ENCODE data around the gene ENG. TPM values are rescaled to one million over a fixed set of nuclear protein-coding genes. Genes with fewer than 3 reads are reported as not detected.
A peak's percentile ranks its signal among the peaks of the same experiment; 100 is the strongest.

ENG gene
- total and polyA plus RNA-seq, 5 donors = 275 to 462 (median 362) TPM

DNA sequence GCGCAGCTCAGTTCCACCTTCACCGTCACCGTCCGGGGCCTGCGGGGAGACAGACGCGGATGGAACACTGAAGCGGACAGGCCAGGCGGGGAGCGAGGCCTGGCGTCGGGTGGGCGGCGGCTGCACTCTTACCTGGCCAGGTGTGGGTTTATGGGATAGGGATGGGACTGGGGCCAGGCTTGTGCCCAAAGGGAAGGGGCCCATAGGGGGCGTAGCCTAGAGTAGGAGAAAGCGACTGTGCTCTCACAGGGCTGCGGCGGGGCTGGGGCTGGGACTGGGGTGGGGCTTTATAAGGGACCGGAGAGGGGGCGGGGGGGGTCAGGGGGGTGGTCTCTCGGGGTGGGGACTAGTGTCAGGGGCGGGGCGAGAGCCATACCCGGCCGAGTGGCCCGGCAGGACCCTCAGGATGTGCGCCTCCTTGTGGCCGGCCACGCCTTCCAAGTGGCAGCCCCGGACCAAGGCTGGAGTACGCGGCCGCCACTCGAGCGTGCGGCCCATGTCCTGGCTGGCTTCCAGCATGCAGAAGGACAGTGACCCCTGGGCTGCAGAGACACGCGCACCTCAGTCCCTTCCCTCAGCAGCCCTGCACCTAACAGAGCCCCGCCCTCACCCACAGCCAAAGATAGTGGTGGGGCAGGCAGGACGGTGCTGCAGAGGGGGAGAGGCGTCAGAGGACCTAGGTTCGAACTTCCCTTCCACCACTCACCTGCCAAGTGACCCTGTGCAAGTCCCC is 29.0 kb downstream of the ENG start:
- no peak overlapping the region for H3K4me3 ChIP-seq (ENCODE audit: low read length)
- no peaks in the 10 kb centered on the region for H3K27me3 ChIP-seq (ENCODE audit: control insufficient read depth, insufficient read depth)
- intact Hi-C loops (cut with DNase I) = loop anchor here in 1 of 4 donors (5.0 kb wide), 1 partner anchor 37 kb away; no protein-coding TSS in a partner anchor
- H3K4me1 ChIP-seq (ENCODE audit: control insufficient read depth, insufficient read depth, low read length) = peaks cover 19% of the 10 kb centered on the region
- ATAC-seq = peak; percentile 1 to 17
- peak; percentile 35 to 89 (median 87) for DNase-seq
- WGBS = 48% methylated on average over 42 of the region's 42 CpGs
- peak overlapping the region; percentile 47 for H3K27ac ChIP-seq (ENCODE audit: low read length)
- no peaks in the 10 kb centered on the region for H3K9me3 ChIP-seq (ENCODE audit: control insufficient read depth, low read length)

DNA sequence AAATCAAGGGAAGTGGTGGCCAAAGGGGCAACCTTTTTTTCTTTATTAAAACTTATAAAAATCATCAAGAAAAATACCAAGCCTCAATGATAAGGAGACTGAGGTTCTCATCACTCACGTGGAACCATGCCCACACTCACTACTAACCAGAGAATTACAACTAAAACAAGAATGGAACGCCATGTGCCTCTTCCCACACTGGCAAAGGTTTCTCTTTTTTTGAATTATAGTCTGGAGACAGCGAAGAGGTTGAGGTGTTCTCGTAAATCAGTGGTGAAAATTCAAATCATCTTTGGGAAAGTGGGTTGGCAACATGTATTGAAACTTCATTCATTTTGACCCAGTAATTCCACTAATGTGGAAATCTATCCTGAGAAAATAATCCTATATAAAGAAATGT is 32.4 kb downstream of the ENG start:
- WGBS = 62% methylated on average over 4 of the region's 4 CpGs
- no peak for DNase-seq

DNA sequence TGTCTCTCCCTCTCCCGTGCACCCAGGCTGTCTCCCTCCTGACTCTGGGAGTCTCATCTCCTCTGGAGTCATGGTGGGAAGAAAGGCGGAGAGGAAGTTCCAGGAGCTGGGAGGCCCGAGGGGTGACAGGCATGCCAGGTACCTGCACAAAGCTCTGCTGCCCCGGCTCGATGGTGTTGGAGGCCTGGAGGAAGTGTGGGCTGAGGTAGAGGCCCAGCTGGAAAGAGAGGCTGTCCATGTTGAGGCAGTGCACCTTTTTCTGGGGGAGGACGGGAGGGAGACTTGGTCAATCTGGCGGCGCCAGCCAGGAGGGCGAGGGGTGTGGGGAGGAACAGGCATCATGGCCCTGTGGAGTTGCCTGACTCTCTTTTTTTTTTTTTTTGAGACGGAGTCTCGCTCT is 35.9 kb downstream of the ENG start:
- H3K27me3 ChIP-seq (ENCODE audit: control insufficient read depth, insufficient read depth) = no peaks in the 10 kb centered on the region
- no peak overlapping the region for H3K4me3 ChIP-seq (ENCODE audit: low read length)
- 86% methylated on average over 11 of the region's 11 CpGs for WGBS
- DNase-seq = peak in 1 of 3 donors; percentile 42
- H3K9me3 ChIP-seq (ENCODE audit: control insufficient read depth, low read length) = no peaks in the 10 kb centered on the region
- H3K27ac ChIP-seq (ENCODE audit: low read length) = no peak overlapping the region
- no peaks in the 10 kb centered on the region for H3K4me1 ChIP-seq (ENCODE audit: control insufficient read depth, insufficient read depth, low read length)
- no peak for ATAC-seq
- intact Hi-C loops (cut with DNase I) = no loop called here

More for the DNA sequence above, 32.4 kb downstream of the ENG start:
- Histone ChIP-seq H3K27me3 (ENCODE audit: control insufficient read depth, insufficient read depth) (no peaks in the 10 kb centered on the region), H3K4me3 (ENCODE audit: low read length) (no peak overlapping the region), H3K27ac (ENCODE audit: low read length) (no peak overlapping the region), H3K9me3 (ENCODE audit: control insufficient read depth, low read length) (no peaks in the 10 kb centered on the region), H3K4me1 (ENCODE audit: control insufficient read depth, insufficient read depth, low read length) (peaks cover 7% of the 10 kb centered on the region)
- ATAC-seq = no peak
- intact Hi-C loops (cut with DNase I) = no loop called here

DNA sequence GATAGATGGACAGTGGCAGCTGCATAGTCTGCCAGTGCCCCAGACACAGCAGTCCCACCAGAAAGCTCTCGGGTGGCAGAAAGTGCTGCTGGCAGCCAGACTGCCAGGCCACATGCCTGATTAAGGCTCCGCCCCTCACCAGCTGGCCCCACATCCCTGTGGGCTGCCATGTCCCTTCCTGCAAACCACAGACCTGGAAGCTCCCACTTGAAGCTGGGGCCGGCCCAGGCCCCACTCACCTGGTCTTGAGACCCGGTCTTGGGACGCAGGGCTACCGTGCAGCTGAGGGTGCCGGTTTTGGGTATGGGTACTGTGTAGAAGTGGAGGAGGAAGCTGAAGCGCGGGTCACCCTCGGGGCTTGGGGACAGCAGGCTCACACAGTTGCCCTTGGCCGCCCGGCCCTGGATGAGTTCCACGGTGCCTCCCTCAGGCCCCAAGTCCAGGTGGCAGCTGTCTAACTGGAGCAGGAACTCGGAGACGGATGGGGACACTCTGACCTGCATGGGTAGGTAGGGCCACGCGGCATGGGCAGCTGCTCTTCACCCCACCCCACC is 36.5 kb downstream of the ENG start:
- H3K4me3 ChIP-seq (ENCODE audit: low read length) = no peak overlapping the region
- no peaks in the 10 kb centered on the region for H3K27me3 ChIP-seq (ENCODE audit: control insufficient read depth, insufficient read depth)
- ATAC-seq (no peak), DNase-seq (peak in 1 of 3 donors; percentile 67)
- no peaks in the 10 kb centered on the region for H3K9me3 ChIP-seq (ENCODE audit: control insufficient read depth, low read length)
- intact Hi-C loops (cut with DNase I) = no loop called here
- no peaks in the 10 kb centered on the region for H3K4me1 ChIP-seq (ENCODE audit: control insufficient read depth, insufficient read depth, low read length)
- H3K27ac ChIP-seq (ENCODE audit: low read length) = peak overlapping the region; percentile 6
- WGBS = 77% methylated on average over 17 of the region's 17 CpGs

DNA sequence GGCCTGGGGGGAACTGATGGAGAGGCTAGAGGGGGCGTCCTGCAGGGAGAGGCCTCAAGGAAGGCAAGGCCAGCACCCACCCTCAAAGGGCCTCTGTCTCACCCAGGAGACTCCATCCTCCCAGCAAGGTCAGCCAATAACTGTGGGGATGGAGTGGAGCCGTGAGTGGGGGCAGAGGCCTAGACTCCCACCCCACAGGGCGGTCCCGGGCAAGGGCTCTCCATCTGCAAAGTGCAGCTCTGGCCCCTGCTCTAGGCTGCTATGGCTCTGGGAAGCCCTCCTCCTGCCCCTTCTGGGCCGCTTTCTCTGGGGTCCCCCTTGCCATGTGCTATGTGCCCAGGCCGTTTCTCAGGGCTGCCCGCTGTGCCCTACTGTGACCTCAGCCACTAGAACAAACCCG is 37.7 kb downstream of the ENG start:
- ATAC-seq (peak in 1 of 2 donors; percentile 0), DNase-seq (no peak)
- Histone ChIP-seq H3K27ac (ENCODE audit: low read length) (no peak overlapping the region), H3K4me1 (ENCODE audit: control insufficient read depth, insufficient read depth, low read length) (no peaks in the 10 kb centered on the region), H3K4me3 (ENCODE audit: low read length) (no peak overlapping the region), H3K9me3 (ENCODE audit: control insufficient read depth, low read length) (no peaks in the 10 kb centered on the region), H3K27me3 (ENCODE audit: control insufficient read depth, insufficient read depth) (no peaks in the 10 kb centered on the region)
- WGBS = 83% methylated on average over 8 of the region's 8 CpGs
- intact Hi-C loops (cut with DNase I) = no loop called here

DNA sequence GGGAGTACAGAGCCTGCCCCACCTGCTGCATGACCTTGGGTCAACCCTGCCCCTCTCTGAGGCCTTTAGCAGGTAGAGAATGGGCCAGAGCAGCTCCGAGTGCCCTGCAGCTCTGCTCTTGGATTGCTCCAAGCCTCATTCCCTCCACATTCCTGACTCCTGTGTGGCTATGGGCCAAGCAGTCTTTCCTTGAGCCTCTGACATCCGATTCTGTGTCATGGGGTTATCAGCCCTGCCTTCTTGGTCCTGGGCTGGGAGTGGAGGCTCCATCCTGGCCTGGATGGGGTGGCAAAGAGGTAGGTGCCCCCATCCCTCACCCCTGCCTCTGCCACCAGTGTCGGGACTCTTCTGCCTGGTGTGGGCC is 38.1 kb downstream of the ENG start:
- Histone ChIP-seq H3K27ac (ENCODE audit: low read length) (no peak overlapping the region), H3K27me3 (ENCODE audit: control insufficient read depth, insufficient read depth) (no peaks in the 10 kb centered on the region), H3K9me3 (ENCODE audit: control insufficient read depth, low read length) (no peaks in the 10 kb centered on the region), H3K4me3 (ENCODE audit: low read length) (no peak overlapping the region), H3K4me1 (ENCODE audit: control insufficient read depth, insufficient read depth, low read length) (no peaks in the 10 kb centered on the region)
- DNase-seq (no peak), ATAC-seq (no peak)
- intact Hi-C loops (cut with DNase I) = no loop called here
- WGBS = 43% methylated on average over 3 of the region's 3 CpGs

DNA sequence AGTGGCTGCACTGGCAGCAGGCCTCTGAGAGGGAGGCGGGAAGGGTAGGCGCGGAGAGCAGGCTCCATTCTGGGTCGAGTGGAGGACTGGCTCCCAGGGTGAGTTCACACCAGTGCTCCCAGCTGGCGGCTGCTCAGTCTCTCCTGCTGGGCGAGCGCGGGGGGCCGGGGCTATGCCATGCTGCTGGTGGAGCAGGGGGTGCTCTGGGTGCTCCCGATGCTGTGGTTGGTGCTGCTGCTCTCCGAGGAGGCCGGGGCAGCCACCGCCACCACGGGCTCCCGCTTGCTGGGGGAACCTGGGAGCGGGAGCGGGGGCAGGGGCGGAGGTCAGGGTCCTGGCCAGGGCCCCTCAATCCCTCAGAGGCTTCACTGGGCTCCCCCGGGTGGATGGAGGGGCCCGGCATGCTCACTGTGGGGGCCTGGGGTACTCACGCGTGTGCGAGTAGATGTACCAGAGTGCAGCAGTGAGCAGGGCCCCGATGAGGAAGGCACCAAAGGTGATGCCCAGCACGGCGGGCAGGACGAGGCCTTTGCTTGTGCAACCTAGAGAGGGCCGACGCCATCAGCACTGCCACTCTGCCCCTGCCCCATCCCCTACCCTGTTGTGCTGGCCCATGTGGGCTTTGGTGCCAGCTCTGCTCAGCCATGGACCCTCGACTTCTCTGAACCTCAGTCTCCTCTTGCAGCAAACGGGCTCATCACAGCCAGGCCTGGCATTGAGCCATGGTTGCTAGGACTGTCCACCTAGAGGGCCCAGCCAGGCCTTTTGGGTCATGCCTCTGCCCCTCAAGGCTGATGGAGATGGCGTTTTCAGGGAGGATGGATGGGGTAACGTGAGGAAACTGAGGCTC is 38.7 kb downstream of the ENG start:
- no peaks in the 10 kb centered on the region for H3K9me3 ChIP-seq (ENCODE audit: control insufficient read depth, low read length)
- WGBS = 84% methylated on average over 33 of the region's 33 CpGs
- intact Hi-C loops (cut with DNase I) = no loop called here
- peak; percentile 0 to 1 for ATAC-seq
- no peaks in the 10 kb centered on the region for H3K4me1 ChIP-seq (ENCODE audit: control insufficient read depth, insufficient read depth, low read length)
- H3K27ac ChIP-seq (ENCODE audit: low read length) = no peak overlapping the region
- peak; percentile 55 to 82 (median 75) for DNase-seq
- no peak overlapping the region for H3K4me3 ChIP-seq (ENCODE audit: low read length)
- no peaks in the 10 kb centered on the region for H3K27me3 ChIP-seq (ENCODE audit: control insufficient read depth, insufficient read depth)

DNA sequence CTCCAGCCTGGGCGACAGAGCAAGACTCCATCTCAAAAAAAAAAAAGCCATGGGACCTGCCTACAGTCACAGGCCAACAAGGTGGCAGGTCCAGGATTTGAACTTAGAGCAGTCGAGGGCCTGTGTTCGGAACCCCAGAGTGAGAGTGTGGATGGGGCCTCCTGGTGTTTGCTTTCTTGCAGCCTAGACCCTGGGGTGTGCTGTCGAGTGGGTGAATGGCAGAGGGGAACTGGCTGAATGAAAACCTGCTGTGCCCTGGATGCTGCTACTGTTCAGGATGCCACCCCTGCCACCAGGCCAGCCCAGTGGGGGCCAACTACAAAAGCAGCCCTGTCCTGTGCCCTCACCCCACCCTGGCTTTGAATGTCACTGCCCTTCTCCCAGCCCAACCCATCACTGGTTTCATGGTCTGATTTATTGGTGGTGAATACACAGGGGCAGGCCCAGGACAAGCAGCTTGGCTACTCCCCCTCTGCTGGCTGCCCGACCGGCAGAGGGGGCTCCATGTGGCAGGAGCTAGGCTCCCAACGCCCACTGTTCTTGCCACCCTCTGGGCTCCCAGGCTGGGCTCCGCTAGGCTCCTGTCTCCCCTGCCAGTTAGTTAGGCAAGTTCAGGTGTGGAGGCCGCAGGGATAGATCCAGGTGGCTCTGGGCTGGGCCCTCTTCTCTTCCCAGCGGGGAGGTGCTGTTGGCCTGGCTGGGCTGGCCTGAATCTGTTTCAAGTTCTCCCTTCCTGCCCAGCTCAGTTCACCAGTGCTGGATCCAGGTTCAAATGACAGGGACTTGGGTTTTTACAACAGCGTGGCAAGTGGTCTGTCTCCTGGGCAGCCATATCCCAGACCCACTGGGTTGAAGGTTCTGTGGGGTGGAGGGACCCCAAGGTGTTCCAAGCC is 39.6 kb downstream of the ENG start:
- no peak for DNase-seq
- no peak overlapping the region for H3K27ac ChIP-seq (ENCODE audit: low read length)
- WGBS = 80% methylated on average over 11 of the region's 11 CpGs
- intact Hi-C loops (cut with DNase I) = no loop called here
- H3K27me3 ChIP-seq (ENCODE audit: control insufficient read depth, insufficient read depth) = no peaks in the 10 kb centered on the region
- no peak overlapping the region for H3K4me3 ChIP-seq (ENCODE audit: low read length)
- ATAC-seq = no peak
- H3K4me1 ChIP-seq (ENCODE audit: control insufficient read depth, insufficient read depth, low read length) = peaks cover 2% of the 10 kb centered on the region
- H3K9me3 ChIP-seq (ENCODE audit: control insufficient read depth, low read length) = no peaks in the 10 kb centered on the region

DNA sequence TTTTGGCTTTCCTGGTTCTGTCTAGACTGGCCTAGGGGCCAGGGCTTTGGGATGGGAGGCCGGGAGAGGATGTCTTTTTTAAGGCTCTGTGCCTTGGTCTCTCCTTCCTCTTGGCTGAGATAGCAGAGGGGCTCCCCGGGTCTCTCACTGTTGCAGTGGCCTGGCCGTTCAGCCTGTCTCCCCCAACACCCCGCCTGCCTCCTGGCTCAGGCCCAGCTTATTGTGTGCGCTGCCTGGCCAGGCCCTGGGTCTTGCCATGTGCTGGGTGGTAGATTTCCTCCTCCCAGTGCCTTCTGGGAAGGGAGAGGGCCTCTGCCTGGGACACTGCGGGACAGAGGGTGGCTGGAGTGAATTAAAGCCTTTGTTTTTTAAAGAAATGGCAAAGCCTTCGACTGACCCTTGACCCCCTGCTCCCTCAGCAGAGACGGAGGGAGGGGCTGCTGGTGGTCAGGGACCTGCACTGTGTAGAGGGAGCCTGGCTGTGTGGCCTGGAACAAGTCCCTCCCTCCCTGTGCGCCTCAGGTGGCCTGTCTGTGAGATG is 40.7 kb downstream of the ENG start:
- ATAC-seq (peak; percentile 5 to 25), DNase-seq (peak; percentile 65 to 86 (median 84))
- peaks cover 3% of the 10 kb centered on the region for H3K4me1 ChIP-seq (ENCODE audit: control insufficient read depth, insufficient read depth, low read length)
- intact Hi-C loops (cut with DNase I) = no loop called here
- 47% methylated on average over 9 of the region's 9 CpGs for WGBS
- H3K4me3 ChIP-seq (ENCODE audit: low read length) = no peak overlapping the region
- no peaks in the 10 kb centered on the region for H3K9me3 ChIP-seq (ENCODE audit: control insufficient read depth, low read length)
- H3K27ac ChIP-seq (ENCODE audit: low read length) = no peak overlapping the region
- H3K27me3 ChIP-seq (ENCODE audit: control insufficient read depth, insufficient read depth) = no peaks in the 10 kb centered on the region

DNA sequence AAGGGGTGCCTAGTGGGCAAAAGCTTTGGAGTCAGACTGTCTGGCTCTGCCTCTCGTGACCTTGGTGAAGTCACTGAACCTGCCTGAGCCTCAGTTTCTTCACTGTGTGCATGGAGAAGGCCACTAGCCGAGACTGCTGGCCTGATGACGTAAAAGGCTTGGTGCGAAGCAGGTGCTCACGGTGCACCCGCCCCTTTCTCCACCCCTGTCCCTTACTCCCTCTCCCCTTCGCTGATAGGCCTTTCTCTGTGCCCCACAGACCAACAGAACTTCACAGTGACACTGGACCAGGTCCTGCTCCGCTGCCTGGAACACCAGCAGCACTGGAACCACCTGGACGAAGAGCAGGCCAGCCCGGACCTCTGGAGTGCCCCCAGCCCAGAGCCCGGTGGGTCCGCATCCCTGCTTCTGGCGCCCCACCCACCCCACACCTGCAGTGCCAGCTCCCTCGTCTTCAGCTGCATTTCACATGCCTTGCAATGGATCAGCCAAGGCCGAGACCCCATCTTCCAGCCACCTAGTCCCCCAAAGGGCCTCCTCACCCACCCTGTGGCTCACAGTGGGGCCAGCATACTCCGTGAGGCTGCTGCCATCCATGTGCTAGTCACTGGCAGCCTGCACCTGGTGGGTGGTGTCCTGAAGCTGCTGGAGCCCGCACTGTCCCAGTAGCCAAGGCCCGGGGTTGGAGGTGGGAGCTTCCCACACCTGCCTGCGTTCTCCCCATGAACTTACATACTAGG is 41.4 kb downstream of the ENG start:
- H3K4me1 ChIP-seq (ENCODE audit: control insufficient read depth, insufficient read depth, low read length) = peaks cover 3% of the 10 kb centered on the region
- no peaks in the 10 kb centered on the region for H3K27me3 ChIP-seq (ENCODE audit: control insufficient read depth, insufficient read depth)
- intact Hi-C loops (cut with DNase I) = no loop called here
- WGBS = 74% methylated on average over 19 of the region's 19 CpGs
- H3K27ac ChIP-seq (ENCODE audit: low read length) = no peak overlapping the region
- no peaks in the 10 kb centered on the region for H3K9me3 ChIP-seq (ENCODE audit: control insufficient read depth, low read length)
- H3K4me3 ChIP-seq (ENCODE audit: low read length) = no peak overlapping the region
- peak; percentile 45 to 71 (median 68) for DNase-seq
- ATAC-seq = peak; percentile 1 to 5

Data from right cardiac atrium (tissue), 5 donors.